Cardiac fibroblast (primary cell): Measurements from ENCODE around the gene ESAM.
"Not testable (repeated sequence)": the region's sequence is repeated elsewhere in the genome, so short reads cannot be mapped to it uniquely, and the experiment has no call there.

Experiments used
- DNase-seq, 2 donors: peaks; one replicate each; pipeline versions ENCODE4 v3.0.0 to v3.0.0-alpha.2; 2010; ENCODE audit warnings: low read depth in 2 of 2
- H3K4me3 ChIP-seq, 2 donors: replicated peaks in 1 of 2; 1 replicate in 1 of 2; 2 replicates in 1 of 2; pipeline ENCODE4 v1.5.1; 2011; ENCODE audit warnings: low read depth in 2 of 2, low read length in 2 of 2, mild to moderate bottlenecking in 2 of 2, moderate library complexity in 1 of 2
- TF ChIP-seq, protein P1 (sequence below): IDR thresholded peaks from one replicate; pipeline ENCODE4 v1.5.1; 2011; ENCODE audit warnings: low read depth, mild to moderate bottlenecking, low read length, inconsistent platforms

ESAM gene

GRCh38 chr11:124776865-124777645 lies 15.0 kb upstream of the ESAM start:
- no peak for DNase-seq
- TF ChIP-seq, protein P1, sequence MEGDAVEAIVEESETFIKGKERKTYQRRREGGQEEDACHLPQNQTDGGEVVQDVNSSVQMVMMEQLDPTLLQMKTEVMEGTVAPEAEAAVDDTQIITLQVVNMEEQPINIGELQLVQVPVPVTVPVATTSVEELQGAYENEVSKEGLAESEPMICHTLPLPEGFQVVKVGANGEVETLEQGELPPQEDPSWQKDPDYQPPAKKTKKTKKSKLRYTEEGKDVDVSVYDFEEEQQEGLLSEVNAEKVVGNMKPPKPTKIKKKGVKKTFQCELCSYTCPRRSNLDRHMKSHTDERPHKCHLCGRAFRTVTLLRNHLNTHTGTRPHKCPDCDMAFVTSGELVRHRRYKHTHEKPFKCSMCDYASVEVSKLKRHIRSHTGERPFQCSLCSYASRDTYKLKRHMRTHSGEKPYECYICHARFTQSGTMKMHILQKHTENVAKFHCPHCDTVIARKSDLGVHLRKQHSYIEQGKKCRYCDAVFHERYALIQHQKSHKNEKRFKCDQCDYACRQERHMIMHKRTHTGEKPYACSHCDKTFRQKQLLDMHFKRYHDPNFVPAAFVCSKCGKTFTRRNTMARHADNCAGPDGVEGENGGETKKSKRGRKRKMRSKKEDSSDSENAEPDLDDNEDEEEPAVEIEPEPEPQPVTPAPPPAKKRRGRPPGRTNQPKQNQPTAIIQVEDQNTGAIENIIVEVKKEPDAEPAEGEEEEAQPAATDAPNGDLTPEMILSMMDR: no peak
- H3K4me3 ChIP-seq: no peak overlapping the region

GRCh38 chr11:124770959-124771358 lies 8.9 kb upstream of the ESAM start:
- not testable (repeated sequence) for DNase-seq, H3K4me3 ChIP-seq

DNA sequence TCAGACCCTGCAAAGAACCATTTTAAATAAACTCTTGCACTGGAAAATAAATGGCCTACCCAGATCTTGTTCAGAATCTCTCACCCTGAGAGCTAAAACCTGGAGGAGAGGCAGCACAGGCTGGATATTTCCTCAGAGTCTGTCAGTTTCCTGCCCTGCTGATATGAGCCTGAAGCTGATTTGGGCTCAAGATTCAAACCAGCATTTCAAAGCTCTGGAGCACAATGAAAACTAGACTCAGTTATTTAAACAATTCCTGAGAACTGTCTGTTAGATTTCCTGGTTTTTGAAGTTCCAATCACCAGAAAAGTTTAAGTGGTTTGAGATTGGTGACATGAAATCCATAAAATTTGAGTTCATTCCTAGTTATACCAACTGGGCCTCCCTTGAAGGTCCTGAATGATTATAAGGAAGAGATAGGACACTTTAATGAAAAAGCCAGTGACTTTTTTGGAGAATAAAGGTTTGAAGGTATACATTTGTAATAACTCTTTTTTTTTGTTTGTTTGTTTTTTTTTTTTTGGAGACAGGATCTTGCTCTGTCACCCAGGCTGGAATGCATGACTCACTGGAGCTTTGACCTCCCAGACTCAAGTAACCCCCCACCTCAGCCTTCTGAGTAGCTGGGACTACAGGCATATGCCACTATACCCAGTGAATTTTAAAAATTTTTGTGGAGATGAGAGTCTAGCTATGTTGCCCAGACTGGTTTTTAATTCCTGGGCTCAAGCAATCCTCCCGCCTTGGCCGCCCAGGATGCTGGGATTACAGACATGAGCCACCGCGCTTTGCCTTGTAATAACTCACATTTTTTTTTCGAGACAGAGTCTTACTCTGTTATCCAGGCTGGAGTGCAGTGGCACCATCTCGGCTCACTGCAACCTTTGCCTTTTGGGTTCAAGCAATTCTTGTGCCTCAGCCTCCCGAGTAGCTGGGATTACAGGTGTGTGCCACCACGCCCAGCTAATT lies 8.0 kb upstream of the ESAM start:
- no peak overlapping the region for H3K4me3 ChIP-seq
- DNase-seq: peak; percentile 58 to 86
- TF ChIP-seq, protein P1: no peak

DNA sequence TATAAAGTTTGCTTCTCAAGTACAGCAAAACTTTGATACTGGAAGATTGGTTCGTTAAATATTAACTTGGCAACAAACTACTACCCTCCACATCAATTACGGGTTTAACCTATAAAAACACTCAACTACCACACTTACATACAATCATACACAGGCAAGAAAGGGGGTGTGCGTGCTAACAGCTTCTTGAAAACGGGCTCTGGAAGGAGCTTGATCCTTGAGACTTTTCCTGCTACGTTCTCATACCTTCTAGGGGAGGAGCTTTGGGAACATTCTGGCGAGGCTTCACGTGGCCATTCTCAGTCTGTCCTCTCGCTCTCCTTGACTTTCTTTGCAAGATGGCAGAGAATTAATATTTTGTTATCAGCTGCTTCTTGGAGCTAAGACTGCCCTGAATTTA lies 6.8 kb upstream of the ESAM start:
- no peak for DNase-seq

DNA sequence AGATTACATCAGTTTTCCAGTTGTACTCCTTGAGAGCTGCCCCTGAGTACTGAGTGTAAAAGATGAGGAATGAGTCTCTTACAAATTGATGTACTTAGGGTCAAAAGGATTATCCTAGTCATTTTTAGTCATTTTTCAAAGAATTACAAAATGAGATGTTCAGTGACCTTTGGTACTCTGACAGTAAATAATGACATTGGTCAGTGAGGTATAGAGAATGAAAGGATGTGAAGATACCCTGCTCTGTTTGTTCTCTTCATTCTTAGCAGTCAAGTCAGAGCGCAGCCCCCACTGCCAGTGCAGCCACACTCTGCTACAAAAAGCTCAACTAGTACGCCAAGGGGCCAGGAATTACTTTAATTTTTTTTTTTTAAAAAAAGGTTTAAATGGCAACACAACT lies 4.1 kb upstream of the ESAM start:
- no peak overlapping the region for H3K4me3 ChIP-seq
- DNase-seq: no peak
- TF ChIP-seq, protein P1: no peak

More for the DNA sequence above, 6.8 kb upstream of the ESAM start:
- TF ChIP-seq, protein P1: no peak
- H3K4me3 ChIP-seq: no peak overlapping the region

- peak overlapping the region; percentile 46 to 51 for H3K4me3 ChIP-seq
- peak; percentile 74 to 78 for DNase-seq
- TF ChIP-seq, protein P1: peak; percentile 82
These were observed 1.3 kb upstream of the ESAM start for GRCh38 chr11:124763156-124763947.
